Inferior parietal cortex (tissue), 1 donor: ENCODE measurements around the gene MAP1S.
A peak's percentile ranks its signal among the peaks of the same experiment; 100 is the strongest.

ENCODE experiments used
- DNase-seq: peaks from one replicate; pipeline ENCODE4 v3.0.0-alpha.2; 2016; ENCODE audit errors: extremely low spot score

Gene MAP1S

DNA sequence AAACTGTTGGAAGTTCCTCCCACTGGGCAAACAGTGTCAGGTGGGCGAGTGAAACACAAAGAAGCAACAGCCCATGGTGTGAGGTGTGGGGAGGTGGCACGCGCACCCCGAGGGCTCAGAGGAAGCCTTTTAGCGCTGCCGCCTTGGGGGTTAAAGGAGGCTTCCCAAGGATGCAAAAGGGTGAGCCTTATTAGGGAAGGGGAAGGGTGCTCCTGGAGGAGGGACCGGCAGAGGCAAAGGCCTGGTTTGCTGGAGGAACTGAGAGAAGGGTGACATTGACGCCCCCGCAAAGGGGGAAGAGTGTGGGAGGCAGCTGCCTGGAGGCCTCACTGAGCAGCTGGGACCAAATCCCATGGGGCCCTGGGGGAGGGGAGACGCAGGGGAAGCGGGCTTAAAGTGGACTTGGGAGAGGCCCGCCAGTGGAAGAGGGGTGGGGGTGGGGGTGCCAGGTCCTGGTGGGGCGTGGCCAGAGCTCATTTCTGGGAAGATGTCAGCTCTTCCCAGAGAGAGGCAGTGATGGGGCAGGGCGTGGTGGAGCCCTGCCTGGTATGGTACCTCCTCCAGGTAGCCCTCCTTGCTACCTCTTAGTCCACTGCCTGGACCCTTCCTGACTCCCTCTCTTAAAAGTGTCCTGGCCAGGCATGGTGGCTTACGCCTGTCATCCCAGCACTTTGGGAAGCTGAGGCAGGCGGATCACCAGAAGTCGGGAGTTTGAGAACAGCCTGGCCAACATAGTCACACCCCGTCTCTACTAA lies 20.0 kb downstream of the MAP1S start:
- DNase-seq: no peak

DNA sequence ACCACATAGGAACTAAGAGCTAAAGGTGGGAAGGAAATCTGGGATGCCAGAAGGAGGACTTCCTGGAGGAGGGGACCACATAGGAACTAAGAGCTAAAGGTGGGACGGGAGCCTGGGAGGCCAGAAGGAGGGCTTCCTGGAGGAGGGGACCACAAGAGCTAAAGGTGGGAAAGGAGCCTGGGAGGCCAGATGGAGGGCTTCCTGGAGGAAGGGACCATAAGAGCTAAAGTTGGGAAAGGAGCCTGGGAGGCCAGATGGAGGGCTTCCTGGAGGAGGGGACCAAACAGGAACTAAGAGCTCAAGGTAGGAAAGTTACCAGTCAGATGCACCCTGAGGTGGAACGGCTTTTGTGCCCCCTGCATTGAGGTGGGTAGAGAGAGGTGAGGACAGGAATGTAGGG lies 22.2 kb downstream of the MAP1S start:
- no peak for DNase-seq

DNA sequence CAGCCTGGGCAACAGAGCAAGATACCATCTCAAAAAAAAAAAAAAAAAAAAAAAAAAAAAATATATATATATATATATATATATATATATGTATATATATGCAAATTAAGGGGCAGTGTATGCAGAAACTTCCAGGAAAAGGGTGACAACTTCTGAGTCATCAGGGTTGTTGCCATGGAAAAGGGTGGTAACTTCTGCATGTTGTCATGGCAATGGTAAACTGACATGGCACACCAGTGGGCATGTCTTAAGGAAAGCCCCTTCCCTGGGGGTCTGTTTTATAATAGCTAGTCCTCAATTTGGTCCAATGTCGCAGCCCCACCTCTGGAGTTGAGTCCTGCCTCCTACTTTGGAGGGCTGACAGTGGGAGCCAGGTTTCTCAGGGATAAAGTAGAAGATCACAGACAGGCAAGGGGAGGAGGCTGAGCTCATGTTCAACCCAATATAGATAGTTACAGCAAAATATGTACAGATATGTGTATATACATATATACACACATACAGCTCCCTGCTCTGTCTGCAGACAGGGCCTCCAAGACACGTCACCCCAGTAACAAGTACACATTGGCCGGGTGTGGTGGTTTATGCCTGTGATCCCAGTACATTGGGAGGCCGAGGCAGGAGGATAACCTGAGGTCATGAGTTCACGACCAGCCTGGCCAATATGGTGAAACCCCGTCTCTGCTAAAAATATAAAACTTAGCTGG lies 24.7 kb downstream of the MAP1S start:
- DNase-seq: no peak

DNA sequence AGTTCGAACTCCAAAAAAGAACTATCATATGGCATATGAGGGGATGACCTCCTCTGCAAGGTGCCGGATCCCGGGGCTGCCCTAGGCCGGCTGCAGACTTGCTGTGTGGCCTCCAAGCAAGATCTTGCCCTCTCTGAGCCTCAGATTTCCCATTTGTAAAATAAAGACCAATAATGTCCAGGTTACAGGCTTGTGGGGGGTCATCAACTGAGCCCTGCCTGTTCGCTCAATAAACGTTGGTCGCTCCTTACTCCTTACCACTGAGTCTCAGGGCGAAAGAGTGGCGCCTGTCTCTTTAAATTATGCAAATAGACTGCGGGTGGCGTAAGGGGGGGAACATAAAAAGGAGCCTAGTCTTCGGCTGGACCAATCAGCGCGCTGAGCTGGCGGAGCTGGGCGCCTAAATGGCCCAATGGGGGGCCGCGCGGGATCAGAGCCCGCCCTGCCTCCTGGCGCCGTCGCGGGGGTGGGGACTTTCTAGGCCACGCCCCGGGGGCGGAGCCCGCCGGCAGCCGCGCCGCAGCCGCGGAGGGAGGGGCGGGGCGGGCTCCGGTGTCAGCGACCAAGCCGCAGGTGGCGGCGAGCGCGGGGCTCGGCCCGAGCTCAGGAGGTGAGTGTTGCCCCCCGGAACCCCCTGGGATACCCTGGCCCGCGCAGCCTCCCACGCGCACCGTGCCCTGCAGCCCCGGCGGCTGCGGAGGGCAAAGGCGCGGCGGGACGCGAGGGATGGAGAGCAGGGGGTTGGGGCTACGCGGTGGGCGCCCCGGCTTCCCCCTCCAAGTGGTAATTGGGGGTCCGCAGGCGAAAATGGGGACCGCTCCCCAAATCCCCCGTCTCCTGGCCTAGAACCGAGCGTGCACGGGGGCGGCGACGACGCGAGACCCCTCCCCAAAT lies 28.2 kb downstream of the MAP1S start:
- DNase-seq: peak; percentile 95

DNA sequence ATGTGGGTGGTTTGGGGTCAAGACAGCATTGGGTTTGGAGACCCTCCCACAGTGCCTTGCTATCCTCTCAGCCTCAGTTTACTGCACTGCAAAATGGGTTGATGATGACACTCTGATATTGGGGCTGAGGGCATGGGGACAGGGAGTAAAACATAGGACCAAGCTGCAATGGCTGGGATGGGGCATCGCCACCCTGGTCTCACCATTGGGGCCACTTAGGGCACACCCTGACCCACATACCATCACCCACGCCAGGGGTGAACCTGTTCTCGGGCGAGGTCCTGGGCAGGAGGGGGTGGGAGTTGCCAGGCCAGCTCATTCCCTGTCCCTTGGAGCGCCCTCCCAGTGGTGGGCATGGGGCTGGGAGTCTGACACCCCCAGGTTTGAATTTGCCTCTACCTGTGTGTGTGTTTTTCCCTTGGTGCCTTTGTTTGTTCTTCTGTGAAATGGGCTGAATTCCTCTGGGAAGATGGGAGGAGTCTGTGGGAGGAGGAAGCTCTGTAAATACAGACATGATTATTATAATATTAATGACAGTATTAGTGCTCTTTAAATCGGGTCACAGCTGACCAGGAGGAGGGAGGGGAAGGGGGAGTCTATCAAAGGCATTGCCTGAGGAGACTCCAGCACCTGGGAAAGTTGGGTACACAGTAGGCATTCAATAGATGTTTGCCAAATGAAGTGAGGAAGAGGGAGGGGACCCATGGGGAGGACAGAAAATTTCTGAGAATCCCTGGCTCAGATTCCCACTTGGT lies 29.8 kb downstream of the MAP1S start:
- no peak for DNase-seq

DNA sequence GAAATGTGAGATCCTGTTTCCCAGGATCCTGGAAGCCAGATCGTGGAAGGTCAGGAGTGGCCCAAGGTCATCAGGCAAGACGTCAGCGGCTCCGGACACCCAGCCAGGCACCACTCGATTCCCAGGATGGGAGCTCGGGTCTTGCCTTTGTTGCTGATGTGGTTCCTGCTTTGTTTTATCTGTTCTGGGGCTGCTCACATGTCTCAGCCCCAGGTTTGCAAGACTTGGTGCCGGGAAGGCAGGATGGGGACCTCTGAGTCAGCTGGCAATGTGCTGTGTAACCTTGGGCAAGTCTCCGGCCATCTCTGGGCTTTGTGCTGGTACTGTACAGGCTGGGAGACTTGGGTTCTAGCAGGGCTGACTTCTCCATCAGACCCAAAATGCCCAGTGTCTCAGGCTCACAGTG lies 30.6 kb downstream of the MAP1S start:
- no peak for DNase-seq

DNA sequence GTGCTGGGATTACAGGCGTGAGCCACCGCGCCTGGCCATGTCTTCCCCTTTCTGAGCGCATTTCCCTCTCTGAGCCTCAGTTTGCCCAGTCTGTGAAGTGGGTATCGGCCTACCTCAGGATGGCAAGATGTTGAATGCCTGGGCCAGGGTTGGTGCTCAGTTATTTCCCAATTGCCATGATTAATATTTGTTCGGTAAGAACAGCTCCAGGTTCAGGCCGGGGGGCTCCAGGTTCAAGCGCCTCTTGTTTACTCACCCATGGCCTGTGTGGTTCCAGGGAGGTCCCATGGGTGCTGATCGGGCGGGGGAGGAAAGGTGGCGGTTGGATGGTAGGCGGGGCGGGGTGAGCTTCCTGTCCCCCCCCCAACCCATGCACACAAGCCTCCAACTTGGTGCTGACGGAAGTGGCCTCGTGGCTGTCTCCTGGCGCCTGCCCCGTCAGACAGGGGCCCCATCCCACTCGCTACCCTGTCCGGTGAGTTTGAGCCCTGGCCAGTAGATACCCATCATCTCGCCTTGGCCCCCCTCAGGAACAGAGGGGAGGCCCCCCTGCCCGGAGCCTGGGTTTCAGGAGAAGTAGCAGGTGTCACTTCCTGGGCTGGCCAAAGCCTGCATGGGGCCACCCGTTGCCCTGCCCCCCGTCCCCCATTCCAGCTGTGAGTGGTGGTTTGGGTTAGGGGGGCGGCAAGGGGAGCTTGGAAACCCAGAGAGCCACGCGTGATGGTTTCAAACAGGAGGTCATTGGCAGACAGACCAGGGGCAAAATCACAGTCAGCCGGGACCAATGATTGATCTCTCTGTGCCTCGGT lies 32.0 kb downstream of the MAP1S start, which contains the start of gene FCHO1:
Gene FCHO1, plus strand, starts transcription at position 375 of the 809 bp plus-strand sequence. CDS start 3,688 bp downstream, outside the sequence.
- no peak for DNase-seq

DNA sequence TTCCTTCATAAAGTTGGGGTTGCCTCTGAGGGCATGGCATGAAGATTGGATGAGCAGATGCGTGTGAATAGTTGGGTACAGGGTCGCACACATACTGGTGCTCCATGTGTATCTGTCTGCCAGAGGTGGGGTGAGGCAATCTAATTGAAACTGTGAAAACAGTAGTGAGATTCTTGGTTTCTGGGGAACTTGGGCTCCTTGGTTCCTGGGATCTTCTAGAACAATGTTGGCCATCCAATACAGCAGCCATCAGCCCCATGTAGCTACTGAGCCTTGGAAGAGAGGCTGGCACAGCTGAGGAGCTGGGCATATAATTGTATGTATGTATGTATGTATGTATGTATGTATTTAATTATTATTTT lies 32.6 kb downstream of the MAP1S start:
- DNase-seq: no peak

DNA sequence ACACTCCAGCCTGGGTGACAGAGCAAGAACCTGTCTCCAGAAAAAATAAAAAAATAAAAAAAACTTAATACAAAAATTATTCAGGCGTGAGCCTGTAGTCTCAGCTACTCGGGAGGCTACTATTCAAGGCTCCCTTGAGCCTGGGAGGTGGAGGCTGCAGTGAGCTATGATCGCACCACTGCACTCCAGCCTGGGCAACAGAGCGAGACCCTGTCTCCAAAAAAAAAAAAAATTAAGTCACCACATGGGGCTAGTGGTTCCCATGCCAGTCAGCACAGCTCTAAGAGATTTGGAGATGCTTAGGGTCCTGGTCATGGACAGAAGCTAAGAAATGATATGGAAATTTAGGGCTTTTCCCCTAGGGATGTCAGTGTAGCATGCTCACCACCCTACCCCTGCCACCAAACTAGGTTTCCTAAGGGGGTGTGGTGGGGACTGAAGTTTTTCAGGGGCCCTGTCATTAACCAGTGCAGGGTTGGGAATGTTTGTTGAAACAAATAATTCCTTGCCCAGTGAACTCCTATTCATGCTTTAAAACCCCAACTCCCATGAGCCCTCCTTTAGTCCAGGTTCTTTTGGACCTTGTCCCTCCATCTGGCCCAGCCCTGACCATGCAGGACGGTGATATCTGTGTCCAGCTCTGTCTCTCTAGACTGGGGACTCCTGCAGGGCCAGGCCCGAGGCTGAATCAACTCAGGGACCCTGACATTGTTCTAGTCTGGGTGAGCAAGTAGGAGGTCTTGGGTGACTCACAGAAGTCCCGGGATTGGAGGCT lies 33.8 kb downstream of the MAP1S start:
- DNase-seq: no peak

DNA sequence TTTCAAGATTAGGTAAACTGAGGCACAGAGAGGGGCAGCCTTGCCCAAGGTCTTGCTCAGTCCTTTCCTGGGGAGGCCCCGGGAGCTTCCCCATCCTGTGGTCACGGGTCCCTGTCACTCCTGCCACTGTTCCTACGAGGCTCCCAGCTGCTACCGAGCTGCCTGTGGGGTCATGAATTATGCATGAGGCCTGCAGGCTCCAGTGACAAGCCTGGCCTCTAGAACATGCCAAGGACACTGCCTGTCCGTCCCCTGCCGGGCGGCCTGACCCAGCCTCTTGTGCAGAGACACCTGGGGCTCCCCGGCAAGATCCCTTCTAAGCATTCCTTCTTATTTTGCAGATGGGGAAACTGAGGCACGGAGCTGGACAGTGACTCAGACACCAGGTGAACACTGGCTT lies 34.7 kb downstream of the MAP1S start:
- DNase-seq: peak; percentile 69

DNA sequence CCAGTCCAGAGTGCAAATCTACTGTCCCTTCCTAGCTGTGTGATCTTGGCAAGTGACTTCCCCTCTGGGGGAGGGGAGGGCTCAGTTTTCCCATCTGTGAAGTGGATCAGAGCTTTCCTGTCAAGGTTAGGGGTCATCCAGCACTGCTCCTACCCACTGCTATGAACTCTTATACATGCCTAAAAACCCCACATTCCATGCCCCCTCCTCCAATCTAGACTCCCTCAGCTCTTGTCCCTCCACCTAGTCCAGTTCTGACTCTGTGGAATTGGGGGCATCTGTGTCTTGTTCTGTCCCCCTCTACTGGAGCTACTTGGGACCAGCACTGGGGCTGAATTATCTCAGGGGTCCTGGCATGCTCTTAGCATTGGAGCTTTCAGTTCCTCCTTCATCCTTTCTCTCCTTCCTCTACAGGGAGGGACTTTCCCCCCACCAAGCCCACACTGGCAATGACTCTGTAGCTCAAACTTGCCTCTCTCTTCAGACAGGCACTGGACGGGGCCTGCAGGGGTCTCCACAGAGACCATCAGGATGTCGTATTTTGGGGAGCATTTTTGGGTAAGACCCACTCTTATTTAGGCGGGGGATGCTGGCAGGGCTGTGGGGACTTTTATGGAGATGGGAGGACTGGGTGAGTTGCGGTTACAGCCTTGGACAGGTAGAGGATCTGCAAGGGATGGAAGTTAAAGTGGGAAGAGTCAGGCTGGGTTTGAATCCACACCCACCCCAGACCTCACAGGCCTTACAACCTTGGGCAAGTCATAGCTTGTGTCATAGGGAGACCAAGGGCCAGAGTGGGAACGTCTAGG lies 35.6 kb downstream of the MAP1S start:
- DNase-seq: no peak

DNA sequence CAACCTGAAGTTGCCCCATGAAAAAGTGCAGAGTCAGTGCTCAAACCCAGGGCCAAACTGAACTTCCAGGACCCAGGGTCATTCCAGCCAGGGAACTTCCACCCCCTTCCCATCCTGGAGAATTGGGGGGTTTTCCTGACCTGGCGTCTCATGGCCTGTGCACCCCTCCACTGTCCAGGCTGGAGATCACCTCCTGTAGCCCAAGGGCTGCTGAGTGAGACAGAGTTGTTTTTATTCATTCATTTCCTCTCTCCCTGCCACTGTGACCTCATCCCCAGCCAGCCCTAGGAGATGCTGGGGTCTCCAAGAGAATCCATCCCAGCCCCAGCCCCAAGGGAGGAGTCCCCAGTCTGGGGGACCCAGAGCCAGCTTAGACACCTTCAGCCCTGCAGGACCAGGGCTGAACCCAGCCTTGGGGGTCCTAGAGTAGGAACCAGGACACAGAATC lies 36.2 kb downstream of the MAP1S start:
- DNase-seq: no peak

DNA sequence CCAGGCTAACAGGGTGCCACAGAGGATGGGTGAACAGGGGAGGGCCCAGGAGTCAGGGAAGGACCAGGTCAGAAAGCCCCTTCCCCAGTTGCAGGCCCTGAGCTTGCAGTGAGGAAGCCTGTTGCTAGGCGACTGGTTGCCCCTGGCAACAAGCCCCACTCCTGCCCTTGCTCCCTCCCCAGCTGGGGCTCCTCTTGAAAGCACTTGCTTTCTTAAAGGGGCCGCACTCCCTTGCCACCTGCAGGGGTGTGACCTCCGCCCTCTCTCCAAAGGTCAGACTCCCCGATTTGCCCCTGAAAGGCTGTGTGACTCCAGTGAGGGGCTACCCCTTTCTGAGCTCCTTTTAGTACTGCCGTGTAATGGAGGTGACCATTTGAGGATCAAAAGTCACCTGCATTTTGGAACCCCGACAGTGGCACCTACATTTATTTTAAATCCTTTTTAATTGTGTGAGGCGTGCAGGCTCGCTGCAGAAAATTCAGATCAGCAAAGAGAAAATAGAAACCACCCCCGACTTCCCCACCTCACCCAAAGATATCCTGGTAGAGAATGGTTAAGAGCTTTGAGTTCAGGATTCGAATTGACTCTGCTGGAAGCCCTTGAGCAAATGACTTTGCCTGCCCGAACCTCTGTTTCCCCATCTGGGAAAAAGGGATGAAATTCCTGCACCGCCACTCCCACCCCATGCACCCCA lies 36.8 kb downstream of the MAP1S start:
- DNase-seq: peak; percentile 79

DNA sequence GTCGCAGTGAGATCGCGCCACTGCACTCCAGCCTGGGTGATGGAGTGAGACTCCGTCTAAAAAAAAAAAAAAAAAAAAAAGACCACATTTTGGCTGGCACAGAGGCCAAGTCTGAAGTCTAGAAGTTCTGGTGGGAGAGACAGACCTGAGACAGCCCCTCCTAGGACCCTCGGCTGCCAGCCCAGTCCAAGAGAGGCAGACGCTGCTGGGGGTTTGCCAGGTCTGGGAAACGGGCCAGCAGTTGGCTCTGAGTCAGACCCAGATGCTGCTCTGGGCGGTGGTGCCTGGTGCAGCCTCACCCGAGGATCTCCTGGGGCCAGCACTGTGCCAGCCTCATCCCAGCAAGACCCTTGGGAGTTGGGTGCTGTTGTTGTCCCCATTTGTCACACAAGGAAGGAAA lies 37.8 kb downstream of the MAP1S start:
- DNase-seq: peak; percentile 91

DNA sequence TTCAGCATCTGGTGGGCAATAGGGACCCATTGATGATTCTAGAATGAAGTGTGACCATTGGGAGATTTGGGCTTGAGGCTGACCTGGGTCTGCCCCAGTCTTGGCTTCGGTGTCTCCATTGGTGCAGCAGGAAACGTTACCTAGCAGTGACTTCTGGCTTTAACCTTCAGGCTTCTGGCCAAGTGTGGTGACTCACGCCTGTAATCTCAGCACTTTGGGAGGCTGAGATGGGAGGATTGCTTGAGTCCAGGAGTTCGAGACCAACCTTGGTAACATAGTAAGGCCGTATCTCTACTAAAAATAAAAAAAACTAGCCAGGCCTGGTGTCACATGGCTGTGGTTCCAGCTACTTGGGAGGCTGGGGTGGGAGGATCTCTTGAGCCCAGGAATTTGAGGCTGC lies 39.2 kb downstream of the MAP1S start:
- DNase-seq: no peak

DNA sequence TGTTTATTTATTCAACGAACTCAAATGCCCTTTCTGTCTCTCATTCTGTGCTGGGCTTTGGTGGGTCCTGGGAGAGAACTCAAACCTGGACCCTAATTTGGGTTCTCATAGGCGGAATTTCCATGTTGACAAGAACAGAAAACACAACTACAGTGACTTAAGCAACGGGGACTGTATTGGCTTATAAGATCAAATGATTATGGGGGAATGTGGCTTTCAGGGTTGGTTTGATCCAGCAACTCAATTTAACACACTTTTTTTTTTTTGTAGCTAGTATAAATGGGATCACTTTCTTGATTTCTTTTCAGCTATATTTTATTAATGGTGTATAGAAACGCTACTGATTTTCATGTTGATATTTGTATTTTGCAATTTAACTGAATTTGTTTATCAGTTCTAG lies 41.9 kb downstream of the MAP1S start:
- DNase-seq: no peak

DNA sequence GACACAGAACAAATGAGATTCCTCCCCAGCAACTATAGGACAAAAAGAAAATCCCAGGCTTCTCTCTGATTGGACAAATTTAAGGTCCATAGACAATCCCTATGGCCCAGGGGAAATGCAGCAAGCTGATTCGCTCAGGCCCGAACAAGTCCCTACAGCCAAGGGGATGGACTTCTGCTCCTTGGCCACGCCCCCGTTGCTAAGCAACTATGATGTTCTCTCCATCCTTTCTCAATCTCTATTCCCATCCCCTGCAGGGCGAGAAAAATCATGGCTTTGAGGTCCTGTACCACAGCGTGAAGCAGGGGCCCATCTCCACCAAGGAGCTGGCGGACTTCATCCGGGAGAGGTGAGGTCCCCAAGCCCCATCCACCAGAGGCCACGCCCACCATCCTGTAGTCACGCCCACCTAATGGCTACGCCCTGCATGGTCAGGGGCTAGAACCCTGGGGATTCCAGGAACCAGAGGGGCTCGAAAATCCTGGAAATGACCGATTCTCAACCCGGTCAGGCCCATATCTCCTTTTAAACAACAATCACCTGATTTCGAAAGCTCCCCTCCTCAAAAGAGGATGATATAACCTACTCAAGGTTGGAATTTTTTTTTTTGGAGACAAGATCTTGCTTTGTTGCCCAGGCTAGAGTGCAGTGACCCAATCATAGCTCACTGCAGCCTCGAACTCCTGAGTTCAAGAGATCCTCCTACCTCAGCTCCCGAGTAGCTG lies 43.4 kb downstream of the MAP1S start:
- no peak for DNase-seq

DNA sequence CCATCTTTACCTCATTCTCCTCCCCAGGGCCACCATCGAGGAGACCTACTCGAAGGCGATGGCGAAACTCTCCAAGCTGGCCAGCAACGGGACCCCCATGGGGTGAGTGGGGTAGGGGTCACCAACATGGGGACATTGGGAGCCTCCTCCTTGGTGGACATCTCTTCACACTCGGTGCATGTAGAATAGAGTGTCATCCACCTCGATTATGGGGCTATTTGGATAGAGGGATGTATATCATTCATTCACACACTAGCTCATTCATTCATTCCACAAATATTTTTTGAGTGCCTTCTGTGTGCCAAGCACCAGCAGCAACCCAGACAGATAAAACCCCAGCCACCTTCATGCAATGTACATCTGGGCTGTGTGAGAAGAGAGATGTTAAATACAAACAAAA lies 45.1 kb downstream of the MAP1S start:
- DNase-seq: no peak
